HG02678 (cell line): Measurements from ENCODE around the gene B3GALT5.

ENCODE experiments used
- ATAC-seq: cut with Tn5 transposase; IDR thresholded peaks from one replicate; pipeline ENCODE4 v1.9.1; 2021; ENCODE audit warnings: mild to moderate bottlenecking, moderate library complexity; ENCODE audit not compliant: unreplicated experiment

Gene B3GALT5

GRCh38 chr21:39641827-39642450, 29.2 kb downstream of the B3GALT5 start:
- no peak for ATAC-seq

GRCh38 chr21:39644062-39644560, 31.4 kb downstream of the B3GALT5 start:
- ATAC-seq: no peak

- ATAC-seq: no peak
Measured at GRCh38 chr21:39645331-39645730, 32.6 kb downstream of the B3GALT5 start.

GRCh38 chr21:39647476-39647875, 34.7 kb downstream of the B3GALT5 start:
- ATAC-seq: no peak

GRCh38 chr21:39648879-39649278, 36.1 kb downstream of the B3GALT5 start:
- ATAC-seq: no peak

- ATAC-seq: no peak
Measured at GRCh38 chr21:39649526-39649925, 36.8 kb downstream of the B3GALT5 start.

- ATAC-seq: no peak
Measured at GRCh38 chr21:39650306-39650705, 37.6 kb downstream of the B3GALT5 start.

- no peak for ATAC-seq
Measured at GRCh38 chr21:39650801-39651200, 38.1 kb downstream of the B3GALT5 start.

GRCh38 chr21:39651206-39651605, 38.5 kb downstream of the B3GALT5 start:
- no peak for ATAC-seq

GRCh38 chr21:39654951-39655350, 42.2 kb downstream of the B3GALT5 start:
- no peak for ATAC-seq

GRCh38 chr21:39655589-39655988, 42.8 kb downstream of the B3GALT5 start:
- no peak for ATAC-seq

- no peak for ATAC-seq
Measured at GRCh38 chr21:39656209-39656608, 43.5 kb downstream of the B3GALT5 start.

GRCh38 chr21:39657091-39657689, 44.5 kb downstream of the B3GALT5 start:
- ATAC-seq: no peak

GRCh38 chr21:39658066-39658465, 45.3 kb downstream of the B3GALT5 start:
- no peak for ATAC-seq

- no peak for ATAC-seq
Measured at GRCh38 chr21:39659070-39659815, 46.5 kb downstream of the B3GALT5 start.

GRCh38 chr21:39660191-39660980, 47.6 kb downstream of the B3GALT5 start:
- ATAC-seq: no peak

- ATAC-seq: no peak
Measured at GRCh38 chr21:39661121-39661520, 48.4 kb downstream of the B3GALT5 start.

- no peak for ATAC-seq
Measured at GRCh38 chr21:39661740-39662139, 49.0 kb downstream of the B3GALT5 start.

GRCh38 chr21:39662411-39662953, 49.7 kb downstream of the B3GALT5 start:
- ATAC-seq: no peak

- ATAC-seq: no peak
Measured at GRCh38 chr21:39663066-39663465, 50.3 kb downstream of the B3GALT5 start.
